ENCODE data around the gene KANSL1.
"Not testable (repeated sequence)": the region's sequence is repeated elsewhere in the genome, so short reads cannot be mapped to it uniquely, and the experiment has no call there.

KANSL1 gene

GRCh38 chr17:46193151-46193625, at the start of gene KANSL1:
KANSL1 (minus strand) TSS chr17:46193429; CDS start chr17:46172143, 21,286 bp downstream.
- DNase-seq = peak; percentile 79 to 87

GRCh38 chr17:46231359-46231758, 38.1 kb upstream of the KANSL1 start:
- DNase-seq = not testable (repeated sequence)

- peak; percentile 82 to 86 for DNase-seq
Observed at GRCh38 chr17:46225274-46225794, 32.1 kb upstream of the KANSL1 start.

GRCh38 chr17:46224864-46225263, 31.6 kb upstream of the KANSL1 start:
- DNase-seq = not testable (repeated sequence)

GRCh38 chr17:46223041-46223440, 29.8 kb upstream of the KANSL1 start:
- DNase-seq = not testable (repeated sequence)

- DNase-seq = no peak
Observed at GRCh38 chr17:46216682-46217081, 23.5 kb upstream of the KANSL1 start.

GRCh38 chr17:46212634-46213435, 19.6 kb upstream of the KANSL1 start:
- DNase-seq = peak; percentile 4 to 26

GRCh38 chr17:46208997-46209396, 15.8 kb upstream of the KANSL1 start:
- no peak for DNase-seq

- no peak for DNase-seq
Observed at GRCh38 chr17:46205975-46206374, 12.7 kb upstream of the KANSL1 start.

GRCh38 chr17:46202424-46202823, 9.2 kb upstream of the KANSL1 start:
- no peak for DNase-seq

GRCh38 chr17:46201491-46201890, 8.3 kb upstream of the KANSL1 start:
- no peak for DNase-seq

GRCh38 chr17:46200197-46200596, 7.0 kb upstream of the KANSL1 start:
- DNase-seq = no peak

- DNase-seq = no peak
Observed at GRCh38 chr17:46199379-46199778, 6.2 kb upstream of the KANSL1 start.

GRCh38 chr17:46198233-46198632, 5.0 kb upstream of the KANSL1 start:
- no peak for DNase-seq

GRCh38 chr17:46197530-46197929, 4.3 kb upstream of the KANSL1 start:
- DNase-seq = no peak

- no peak for DNase-seq
Observed at GRCh38 chr17:46195939-46196716, 2.9 kb upstream of the KANSL1 start.

GRCh38 chr17:46195217-46195855, 2.1 kb upstream of the KANSL1 start:
- no peak for DNase-seq

GRCh38 chr17:46194393-46195216, 1.4 kb upstream of the KANSL1 start:
- DNase-seq = no peak

- peak; percentile 74 to 85 for DNase-seq
Observed at GRCh38 chr17:46193626-46194392, 580 bp upstream of the KANSL1 start.

- DNase-seq = peak; percentile 35 to 63
Observed at GRCh38 chr17:46192439-46193150, 634 bp downstream of the KANSL1 start.

- no peak for DNase-seq
Observed at GRCh38 chr17:46192189-46192438, 1.1 kb downstream of the KANSL1 start.

All from NCI-H1930 (cell line).